AG04450 (cell line): ENCODE measurements around the gene ELFN1. TPM values are rescaled to one million over a fixed set of nuclear protein-coding genes. Genes with fewer than 3 reads are reported as not detected.

Experiments
- CTCF ChIA-PET: fragments of 300-600, 350-600 bp; formaldehyde crosslinking; extraction: SDS; loops from one replicate; lab custom pipeline; 2022; ENCODE audit warnings: antibody characterized with exemption, inconsistent platforms; lab: Charles Lee
- POLR2A ChIA-PET: fragments of 350-600 bp; formaldehyde crosslinking; extraction: SDS; loops from one replicate; lab custom pipeline; 2021; ENCODE audit warnings: antibody characterized with exemption, inconsistent platforms; lab: Yijun Ruan, JAX
- DNase-seq: peaks from one replicate; pipeline ENCODE4 v3.0.0-alpha.2; 2011; ENCODE audit warnings: low read depth, low spot score
- H3K27ac ChIP-seq: one replicate; pipeline ENCODE4 v1.5.1; 2012; ENCODE audit warnings: low read depth, low read length, control low read depth
- H3K27me3 ChIP-seq: one replicate; pipeline ENCODE4 v1.6.0; 2012; ENCODE audit warnings: low read length; ENCODE audit not compliant: control insufficient read depth, insufficient read depth
- H3K4me3 ChIP-seq: 2 replicates; pipeline ENCODE4 v1.5.1; 2011; ENCODE audit warnings: mild to moderate bottlenecking, low read depth, low read length, control low read depth
- H3K9me3 ChIP-seq: 2 replicates; pipeline ENCODE4 v1.5.1; 2012; ENCODE audit warnings: low read length; ENCODE audit not compliant: control insufficient read depth, insufficient read depth
- CTCF ChIP-seq: IDR thresholded peaks from 2 replicates; pipeline ENCODE4 v1.5.1; 2011; ENCODE audit warnings: low read depth, low read length, control low read depth, inconsistent platforms
- polyA plus RNA-seq: library from polyadenylated mRNA; depleted of rRNA; stranded (reverse); fragments of >200 nt; gene quantifications from 2 replicates; pipeline ENCODE4 v1.2.3, GENCODE V29; 2011

ELFN1 gene
- polyA plus RNA-seq, 1 experiment, result 0.10 TPM

- H3K4me3 ChIP-seq, result peak overlapping the region; percentile 13; the same call in 1 of the 2 replicates
- ChIA-PET CTCF (interaction anchor here (1.0 kb wide), 1 partner anchor 88 kb away, joined by 3 read pairs; no protein-coding TSS in a partner anchor), POLR2A (interaction anchor here (0.5 kb wide), 1 partner anchor 116 kb away, joined by 3 read pairs; no protein-coding TSS in a partner anchor)
- no peak overlapping the region for H3K27ac ChIP-seq
- H3K9me3 ChIP-seq, result no peaks in the 10 kb centered on the region; the same call in 1 of the 2 replicates
- no peak for TF ChIP-seq CTCF
- no peak for DNase-seq
- H3K27me3 ChIP-seq, result peaks cover 60% of the 10 kb centered on the region
Measured at GRCh38 chr7:1666823-1667565, 3.1 kb upstream of the ELFN1 start.

GRCh38 chr7:1667566-1668395, 2.3 kb upstream of the ELFN1 start:
- Histone ChIP-seq H3K27me3 (peaks cover 59% of the 10 kb centered on the region), H3K4me3 (no peak overlapping the region; the same call in 1 of the 2 replicates), H3K9me3 (no peaks in the 10 kb centered on the region; the same call in 1 of the 2 replicates), H3K27ac (no peak overlapping the region)
- no peak for DNase-seq
- no peak for TF ChIP-seq CTCF
- ChIA-PET POLR2A (no interaction called here), CTCF (interaction anchor here (1.0 kb wide), 1 partner anchor 89 kb away, joined by 3 read pairs; no protein-coding TSS in a partner anchor)

GRCh38 chr7:1668396-1669063, 1.5 kb upstream of the ELFN1 start:
- Histone ChIP-seq H3K27ac (no peak overlapping the region), H3K4me3 (no peak overlapping the region), H3K9me3 (no peaks in the 10 kb centered on the region; the same call in 1 of the 2 replicates), H3K27me3 (peaks cover 52% of the 10 kb centered on the region)
- ChIA-PET CTCF (no interaction called here), POLR2A (no interaction called here)
- no peak for DNase-seq
- TF ChIP-seq CTCF, result no peak

GRCh38 chr7:1669064-1669951, 769 bp upstream of the ELFN1 start:
- H3K9me3 ChIP-seq, result no peaks in the 10 kb centered on the region; the same call in 1 of the 2 replicates
- ChIA-PET CTCF (no interaction called here), POLR2A (no interaction called here)
- DNase-seq, result no peak
- no peak for TF ChIP-seq CTCF
- no peak overlapping the region for H3K4me3 ChIP-seq
- no peak overlapping the region for H3K27ac ChIP-seq
- peaks cover 48% of the 10 kb centered on the region for H3K27me3 ChIP-seq
